HepG2 (cell line): ENCODE results near the gene SLC9A8. TPM values are rescaled to one million over a fixed set of nuclear protein-coding genes. Genes with fewer than 3 reads are reported as not detected.

Experiments
- ATAC-seq: fragments of 200-7000 bp; cut with Tn5 transposase; 3 replicates; pipeline ENCODE4 v1.9.1; 2020; ENCODE audit warnings: mild to moderate bottlenecking, moderate library complexity
- BruUV-seq: library from RNA; stranded (reverse); fragments of 400-500 nt; replicated peaks from 2 replicates; lab custom pipeline; 2021; lab: Mats Ljungman, UMichigan
- CTCF ChIA-PET: fragments of 300-600 bp; formaldehyde crosslinking; extraction: SDS; loops from one replicate; lab custom pipeline; 2021; ENCODE audit warnings: low total read pairs, inconsistent platforms, low intra/inter-chr PET ratio; lab: Yijun Ruan, JAX
- POLR2A ChIA-PET: fragments of 350-600 bp; sonication (Branson Sonifier 250); formaldehyde crosslinking; loops from one replicate; lab custom pipeline; 2020; ENCODE audit warnings: antibody characterized with exemption, inconsistent platforms; lab: Yijun Ruan, JAX
- DNase-seq: peaks from one replicate; pipeline ENCODE4 v3.0.0-alpha.2; 2015; ENCODE audit warnings: low spot score
- FAIRE-seq: peaks from 3 replicates; lab custom pipeline; 2011; peaks lifted over from hg19 to GRCh38; lab: Jason Lieb, UNC
- H2AFZ ChIP-seq: one replicate; pipeline ENCODE4 v1.6.1; 2011; ENCODE audit warnings: low read length, inconsistent platforms
- H3K27ac ChIP-seq: fragments of 300-600 bp; 3 replicates; pipeline ENCODE4 v1.8.0; 2011; ENCODE audit warnings: mixed run types, mild to moderate bottlenecking, mixed read lengths, low read length, inconsistent platforms; ENCODE audit not compliant: insufficient read depth; ENCODE audit errors: extremely low read length
- H3K27me3 ChIP-seq, 2 experiments: fragments of 200-600 bp in 1 of 2; 2 replicates in 1 of 2; 3 replicates in 1 of 2; pipeline versions ENCODE4 v1.6.0 to v1.8.0; 2011; ENCODE audit warnings: low read length in 2 of 2, mild to moderate bottlenecking in 2 of 2, moderate library complexity in 2 of 2, inconsistent platforms in 1 of 2; ENCODE audit not compliant: insufficient read depth in 2 of 2, control insufficient read depth in 1 of 2
- H3K36me3 ChIP-seq, 2 experiments: fragments of 200-600 bp in 1 of 2; replicated peaks in 1 of 2; 2 replicates in 1 of 2; 3 replicates in 1 of 2; pipeline versions ENCODE4 v1.5.1 to v1.8.0; 2011; ENCODE audit warnings: low read length in 2 of 2, inconsistent platforms in 1 of 2; ENCODE audit not compliant: insufficient read depth in 2 of 2, control insufficient read depth in 1 of 2
- H3K4me1 ChIP-seq: 2 replicates; pipeline ENCODE4 v1.5.1; 2012; ENCODE audit warnings: low read length, inconsistent platforms; ENCODE audit not compliant: insufficient read depth
- H3K4me2 ChIP-seq: 2 replicates; pipeline ENCODE4 v1.6.0; 2011; ENCODE audit warnings: low read depth, low read length, inconsistent platforms
- H3K4me3 ChIP-seq, 3 experiments: fragments of 200-600 bp in 1 of 3; sonication (generic), shearing (Covaris generic) in 1 of 3; replicated peaks in 1 of 3; 2 replicates each; pipeline ENCODE4 v1.5.1; 2011 to 2016; ENCODE audit warnings: low read length in 3 of 3, inconsistent platforms in 2 of 3, low read depth in 2 of 3, mild to moderate bottlenecking in 2 of 3, control low read depth in 1 of 3, mixed read lengths in 1 of 3; ENCODE audit not compliant: insufficient read depth in 1 of 3
- H3K79me2 ChIP-seq: one replicate; pipeline ENCODE4 v1.6.1; 2011; ENCODE audit warnings: low read length, inconsistent platforms; ENCODE audit not compliant: insufficient read depth
- H3K9ac ChIP-seq: 2 replicates; pipeline ENCODE4 v1.6.0; 2011; ENCODE audit warnings: mild to moderate bottlenecking, low read depth, low read length, inconsistent platforms; ENCODE audit not compliant: insufficient read depth
- H3K9me3 ChIP-seq: 2 replicates; pipeline ENCODE4 v1.5.1; 2012; ENCODE audit warnings: mild to moderate bottlenecking, low read length
- H4K20me1 ChIP-seq: 2 replicates; pipeline ENCODE4 v1.6.0; 2011; ENCODE audit warnings: inconsistent platforms, mild to moderate bottlenecking, low read length, moderate library complexity; ENCODE audit not compliant: insufficient read depth
- FLYWCH1 ChIP-seq: sonication (generic); formaldehyde crosslinking; IDR thresholded peaks from 2 replicates; pipeline ENCODE4 v1.8.1; 2023; ENCODE audit warnings: mild to moderate bottlenecking, missing genetic modification reagents
- JUNB ChIP-seq: sonication (generic); formaldehyde crosslinking; IDR thresholded peaks from 2 replicates; pipeline ENCODE4 v1.8.0; 2022; ENCODE audit warnings: missing genetic modification reagents, mild to moderate bottlenecking, borderline replicate concordance
- KDM2A ChIP-seq: sonication (generic); formaldehyde crosslinking; IDR thresholded peaks from 2 replicates; pipeline ENCODE4 v1.4.0; 2020; ENCODE audit warnings: low read depth, missing genetic modification reagents, borderline replicate concordance
- MNT ChIP-seq: fragments of 450-650 bp; IDR thresholded peaks from 2 replicates; pipeline ENCODE4 v1.6.1; 2016
- RXRA ChIP-seq: sonication (generic); formaldehyde crosslinking; IDR thresholded peaks from 2 replicates; pipeline ENCODE4 v1.5.1; 2020; ENCODE audit warnings: missing genetic modification reagents
- RXRB ChIP-seq: IDR thresholded peaks from 2 replicates; pipeline ENCODE4 v1.6.1; 2016; ENCODE audit warnings: borderline replicate concordance, missing genetic modification reagents, missing compliant biosample characterization
- SNAPC4 ChIP-seq: sonication (generic); formaldehyde crosslinking; IDR thresholded peaks from 2 replicates; pipeline ENCODE4 v1.4.0; 2020; ENCODE audit warnings: mild to moderate bottlenecking, missing genetic modification reagents
- TARDBP ChIP-seq: sonication (generic); formaldehyde crosslinking; IDR thresholded peaks from 2 replicates; pipeline ENCODE4 v1.8.0; 2022; ENCODE audit warnings: mild to moderate bottlenecking, missing genetic modification reagents
- YY1 ChIP-seq: IDR thresholded peaks from 2 replicates; pipeline ENCODE4 v1.6.1; 2011; ENCODE audit warnings: low read length, low read depth, moderate library complexity, mild to moderate bottlenecking; ENCODE audit not compliant: insufficient read depth, insufficient replicate concordance
- ZFP91 ChIP-seq: sonication (generic); formaldehyde crosslinking; IDR thresholded peaks from 2 replicates; pipeline ENCODE4 v1.9.0; 2022; ENCODE audit warnings: missing genetic modification reagents, mild to moderate bottlenecking, borderline replicate concordance
- ZNF263 ChIP-seq: sonication (generic); formaldehyde crosslinking; IDR thresholded peaks from 2 replicates; pipeline ENCODE4 v1.4.0; 2020; ENCODE audit warnings: missing genetic modification reagents
- ZNF512 ChIP-seq: sonication (generic); formaldehyde crosslinking; IDR thresholded peaks from 2 replicates; pipeline ENCODE4 v1.4.0; 2020; ENCODE audit warnings: mild to moderate bottlenecking, missing genetic modification reagents
- ZSCAN21 ChIP-seq: sonication (generic); formaldehyde crosslinking; IDR thresholded peaks from 2 replicates; pipeline ENCODE4 v1.8.0; 2022; ENCODE audit warnings: mild to moderate bottlenecking, missing genetic modification reagents, moderate library complexity, borderline replicate concordance
- WGBS: methylation state at CpG from one replicate; pipeline ENCODE4 v1.1.6; 2017; ENCODE audit warnings: low lambda C conversion rate; 5-methylcytosine and 5-hydroxymethylcytosine counted together
- in situ Hi-C: cut with HindIII; loops from 2 replicates; pipeline ENCODE4 v1.10.0; 2017; ENCODE audit warnings: low pct_unique_long_range_greater_than_20kb; ENCODE audit not compliant: extremely low pct_ligation_motif_present
- intact Hi-C: fragments of 100-400 bp; cut with micrococcal nuclease; formaldehyde crosslinking; loops from one replicate; pipeline ENCODE4 v1.10.0; 2022; ENCODE audit not compliant: unreplicated experiment
- polyA plus RNA-seq, 8 experiments: library from polyadenylated mRNA; depleted of rRNA in 3 of 8; stranded (reverse) in 7 of 8; unstranded in 1 of 8; fragments of >200 nt; fragmentation: Illumina TruSeq in 4 of 8; extraction: Trizol in 4 of 8; gene quantifications; 2 replicates each; pipeline versions ENCODE4 v1.2.1 to v1.2.3, GENCODE V29; 2011 to 2016; ENCODE audit warnings: low read depth in 4 of 8, missing spikeins in 1 of 8, mixed read lengths in 1 of 8; ENCODE audit not compliant: insufficient read depth in 1 of 8
- total RNA-seq, 5 experiments: library from RNA; depleted of rRNA; stranded (reverse); fragments of >200 nt; fragmentation: Illumina TruSeq; extraction: Trizol; gene quantifications; 2 replicates each; pipeline ENCODE4 v1.2.3, GENCODE V29; 2016; ENCODE audit warnings: low read depth in 1 of 5

The SLC9A8 gene
- total and polyA plus RNA-seq, 2 of the 13 experiments (the other 11 are each of a cell fraction or from before 2014, with no cell fraction given): 4.1 to 7.4 TPM

- Histone ChIP-seq H3K4me1 (peaks cover 58% of the 10 kb centered on the region), H3K9ac (no peak overlapping the region), H2AFZ (no peak overlapping the region), H3K79me2 (no peaks in the 10 kb centered on the region), H3K4me3 (no peak overlapping the region), H3K36me3 (no peaks in the 10 kb centered on the region), H3K4me2 (no peak overlapping the region), H3K27ac (no peak overlapping the region), H3K27me3 (no peaks in the 10 kb centered on the region), H3K9me3 (no peaks in the 10 kb centered on the region), H4K20me1 (no peaks in the 10 kb centered on the region)
- intact Hi-C loops: no loop called here
- 91% methylated on average over 12 of the region's 12 CpGs for WGBS
- BruUV-seq: no TSS peak
- DNase-seq (no peak), ATAC-seq (no peak), FAIRE-seq (no peak)
- ChIA-PET POLR2A (interaction anchor here (2.1 kb wide), 1 partner anchor 12 kb away, joined by 5 read pairs; no protein-coding TSS in a partner anchor), CTCF (no interaction called here)
- in situ Hi-C loops: no loop called here
- TF ChIP-seq KDM2A (CRISPR knock-in tag) (no peak), JUNB (CRISPR knock-in tag) (0 out of 2 replicates have a peak, but pooled peaks have one; percentile 34), MNT (no peak), ZNF263 (no peak), ZSCAN21 (CRISPR knock-in tag) (no peak), RXRA (CRISPR knock-in tag) (no peak), FLYWCH1 (CRISPR knock-in tag) (no peak), SNAPC4 (CRISPR knock-in tag) (no peak), ZFP91 (CRISPR knock-in tag) (no peak), TARDBP (CRISPR knock-in tag) (peak; percentile 17; the same call in 1 of the 2 replicates), ZNF512 (CRISPR knock-in tag) (no peak), YY1 (no peak), RXRB (CRISPR knock-in tag) (no peak)
Measured at GRCh38 chr20:49762940-49763766, 49.5 kb upstream of the SLC9A8 start.
